Activated T-cell treated with anti-CD3 and anti-CD28 coated beads, Interleukin-2, amount 50 U/mL, for 48 hours (primary cell): ENCODE data around the gene CD96.
"Not testable (repeated sequence)": the region's sequence is repeated elsewhere in the genome, so short reads cannot be mapped to it uniquely, and the experiment has no call there.

Source experiments
- DNase-seq, 2 experiments: peaks; one replicate each; pipeline ENCODE4 v3.0.0-alpha.2; 2020

The CD96 gene

GRCh38 chr3:111630638-111631037 lies 88.6 kb downstream of the CD96 start:
- not testable (repeated sequence) for DNase-seq

- DNase-seq = no peak
These were observed 93.4 kb downstream of the CD96 start for GRCh38 chr3:111635403-111635802.

- no peak for DNase-seq
These were observed 94.4 kb downstream of the CD96 start for GRCh38 chr3:111636366-111636885.

GRCh38 chr3:111639316-111639715 lies 97.3 kb downstream of the CD96 start:
- DNase-seq = no peak

- no peak for DNase-seq
These were observed 107.1 kb downstream of the CD96 start for GRCh38 chr3:111648991-111649579.

- no peak for DNase-seq
These were observed 108.6 kb downstream of the CD96 start for GRCh38 chr3:111650378-111651275.

GRCh38 chr3:111652492-111653180 lies 110.6 kb downstream of the CD96 start:
- DNase-seq = no peak

GRCh38 chr3:111653766-111654165 lies 111.8 kb downstream of the CD96 start:
- no peak for DNase-seq

GRCh38 chr3:111662012-111662411 lies 120.0 kb downstream of the CD96 start:
- no peak for DNase-seq

- no peak for DNase-seq
These were observed 120.9 kb downstream of the CD96 start for GRCh38 chr3:111662907-111663306.

- no peak for DNase-seq
These were observed 124.2 kb downstream of the CD96 start for GRCh38 chr3:111666041-111666735.

- no peak for DNase-seq
These were observed 125.2 kb downstream of the CD96 start for GRCh38 chr3:111667170-111667569.

GRCh38 chr3:111667621-111668239 lies 125.7 kb downstream of the CD96 start:
- DNase-seq = peak; percentile 55 to 66

GRCh38 chr3:111668326-111668725 lies 126.3 kb downstream of the CD96 start:
- no peak for DNase-seq

GRCh38 chr3:111668888-111669488 lies 127.0 kb downstream of the CD96 start:
- no peak for DNase-seq

GRCh38 chr3:111669926-111670630 lies 128.1 kb downstream of the CD96 start:
- DNase-seq = no peak

- DNase-seq = not testable (repeated sequence)
These were observed 130.5 kb downstream of the CD96 start for GRCh38 chr3:111672461-111672860.

GRCh38 chr3:111675846-111676210 lies 133.8 kb downstream of the CD96 start:
- no peak for DNase-seq

GRCh38 chr3:111676211-111677006 lies 134.4 kb downstream of the CD96 start:
- DNase-seq = no peak

GRCh38 chr3:111677007-111677392 lies 135.0 kb downstream of the CD96 start:
- DNase-seq = no peak
